CD4-positive, alpha-beta T cell (primary cell): ENCODE results near the gene STK32B. TPM values are rescaled to one million over a fixed set of nuclear protein-coding genes. Genes with fewer than 3 reads are reported as not detected.

Source experiments
- ATAC-seq: fragments of 200-7000 bp; cut with Tn5 transposase; one replicate; pipeline ENCODE4 v1.10.0; 2022; ENCODE audit warnings: mild to moderate bottlenecking; ENCODE audit not compliant: poor library complexity
- CTCF ChIA-PET: fragments of 350-600 bp; sonication (Branson Sonifier 250); formaldehyde crosslinking; loops from one replicate; lab custom pipeline; 2021; ENCODE audit warnings: antibody characterized with exemption, inconsistent platforms; lab: Charles Lee
- POLR2A ChIA-PET: fragments of 350-600 bp; sonication (Branson Sonifier 250); formaldehyde crosslinking; loops from one replicate; lab custom pipeline; 2021; ENCODE audit warnings: antibody characterized with exemption, inconsistent platforms; lab: Charles Lee
- DNase-seq, 14 experiments: peaks; one replicate each; pipeline ENCODE4 v3.0.0-alpha.2; 2013 to 2020; ENCODE audit warnings: mixed read lengths in 2 of 14
- H3K27ac ChIP-seq, 2 donors: one replicate each; pipeline versions ENCODE4 v1.5.1 to v1.7.0; 2013; ENCODE audit warnings: low read length in 2 of 2, low read depth in 1 of 2, mild to moderate bottlenecking in 1 of 2
- H3K27me3 ChIP-seq, 2 experiments: 1 replicate in 1 of 2; 2 replicates in 1 of 2; pipeline versions ENCODE4 v1.6.1 to v1.7.0; 2013; ENCODE audit warnings: low read length in 2 of 2, control low read depth in 1 of 2, mild to moderate bottlenecking in 1 of 2, moderate library complexity in 1 of 2; ENCODE audit not compliant: insufficient read depth in 2 of 2, control insufficient read depth in 1 of 2
- H3K36me3 ChIP-seq: one replicate; pipeline ENCODE4 v1.6.1; 2013; ENCODE audit warnings: low read length, control low read depth; ENCODE audit not compliant: insufficient read depth
- H3K4me1 ChIP-seq: one replicate; pipeline ENCODE4 v1.6.1; 2013; ENCODE audit warnings: low read length, control low read depth; ENCODE audit not compliant: insufficient read depth
- H3K4me3 ChIP-seq: one replicate; pipeline ENCODE4 v1.5.1; 2013; ENCODE audit warnings: mild to moderate bottlenecking, low read length, moderate library complexity
- H3K9me3 ChIP-seq, 2 experiments: 1 replicate in 1 of 2; 2 replicates in 1 of 2; pipeline versions ENCODE4 v1.6.1 to v1.7.0; 2013; ENCODE audit warnings: low read length in 2 of 2, mild to moderate bottlenecking in 2 of 2, control low read depth in 1 of 2, moderate library complexity in 1 of 2; ENCODE audit not compliant: control insufficient read depth in 1 of 2, insufficient read depth in 1 of 2
- H3K27ac Mint-ChIP-seq: one replicate; pipeline ENCODE4 v1.8.0; 2020; ENCODE audit warnings: mixed read lengths
- H3K27me3 Mint-ChIP-seq: one replicate; pipeline ENCODE4 v1.8.0; 2021; ENCODE audit warnings: mixed read lengths
- H3K36me3 Mint-ChIP-seq: one replicate; pipeline ENCODE4 v1.8.0; 2021; ENCODE audit warnings: low read depth, mixed read lengths
- H3K4me1 Mint-ChIP-seq: one replicate; pipeline ENCODE4 v1.8.0; 2021; ENCODE audit warnings: low read depth, mixed read lengths
- H3K4me3 Mint-ChIP-seq: one replicate; pipeline ENCODE4 v1.8.0; 2020; ENCODE audit warnings: mild to moderate bottlenecking, mixed read lengths
- H3K9me3 Mint-ChIP-seq: one replicate; pipeline ENCODE4 v1.8.0; 2020; ENCODE audit warnings: mixed read lengths
- CTCF ChIP-seq: fragments of 200-600 bp; IDR thresholded peaks from one replicate; pipeline ENCODE4 v1.8.0; 2022; ENCODE audit warnings: antibody characterized with exemption, mild to moderate bottlenecking
- intact Hi-C, 2 experiments: fragments of 100-400 bp; cut with DNase I in 1 of 2; cut with micrococcal nuclease in 1 of 2; formaldehyde crosslinking; loops; one replicate each; pipeline versions ENCODE4 v1.15.1 to v1.9.0; 2023 to 2025; cut with DNase I, micrococcal nuclease
- total RNA-seq, 174 experiments: library from RNA in 2 of 174; stranded (reverse) in 2 of 174; gene quantifications; one replicate each; pipeline ENCODE4 v1.2.3 and lab custom pipeline; 2021 to 2026

The STK32B gene
- total RNA-seq, 2 experiments from 2014 or later: not detected

GRCh38 chr4:5337731-5338130 is 286.5 kb downstream of the STK32B start:
- no peak for DNase-seq
- no peak for ATAC-seq
- Mint-ChIP-seq H3K36me3 (no peaks in the 10 kb centered on the region), H3K27ac (no peak overlapping the region), H3K9me3 (peaks cover 4% of the 10 kb centered on the region), H3K4me3 (no peak overlapping the region), H3K4me1 (no peaks in the 10 kb centered on the region), H3K27me3 (no peaks in the 10 kb centered on the region)
- intact Hi-C loops: no loop called here
- Histone ChIP-seq H3K4me1 (no peaks in the 10 kb centered on the region), H3K27ac (no peak overlapping the region), H3K4me3 (no peak overlapping the region), H3K27me3 (no peaks in the 10 kb centered on the region), H3K36me3 (no peaks in the 10 kb centered on the region), H3K9me3 (peaks cover 0 to 4% of the 10 kb centered on the region in 2 experiments)
- ChIA-PET POLR2A (no interaction called here), CTCF (no interaction called here)
- no peak for TF ChIP-seq CTCF

GRCh38 chr4:5338531-5338930 is 287.3 kb downstream of the STK32B start:
- CTCF ChIA-PET: no interaction called here
- Histone ChIP-seq H3K36me3 (no peaks in the 10 kb centered on the region), H3K9me3 (peaks cover 0 to 4% of the 10 kb centered on the region in 2 experiments), H3K27me3 (no peaks in the 10 kb centered on the region), H3K4me1 (no peaks in the 10 kb centered on the region), H3K27ac (no peak overlapping the region), H3K4me3 (no peak overlapping the region)
- POLR2A ChIA-PET: no interaction called here
- intact Hi-C loops: no loop called here
- peaks cover 4% of the 10 kb centered on the region for H3K9me3 Mint-ChIP-seq
- no peaks in the 10 kb centered on the region for H3K36me3 Mint-ChIP-seq
- ATAC-seq (no peak), DNase-seq (no peak)
- H3K4me3 Mint-ChIP-seq: no peak overlapping the region
- TF ChIP-seq CTCF: no peak
- no peak overlapping the region for H3K27ac Mint-ChIP-seq
- H3K4me1 Mint-ChIP-seq: no peaks in the 10 kb centered on the region
- H3K27me3 Mint-ChIP-seq: no peaks in the 10 kb centered on the region

- Mint-ChIP-seq H3K27me3 (no peaks in the 10 kb centered on the region), H3K4me3 (no peak overlapping the region), H3K4me1 (no peaks in the 10 kb centered on the region), H3K9me3 (peaks cover 6% of the 10 kb centered on the region), H3K36me3 (no peaks in the 10 kb centered on the region), H3K27ac (no peak overlapping the region)
- ChIA-PET POLR2A (no interaction called here), CTCF (no interaction called here)
- intact Hi-C loops: no loop called here
- Histone ChIP-seq H3K9me3 (peaks cover 0 to 4% of the 10 kb centered on the region in 2 experiments), H3K36me3 (no peaks in the 10 kb centered on the region), H3K4me1 (no peaks in the 10 kb centered on the region), H3K27ac (no peak overlapping the region), H3K4me3 (no peak overlapping the region), H3K27me3 (no peaks in the 10 kb centered on the region)
- ATAC-seq (no peak), DNase-seq (no peak)
- no peak for TF ChIP-seq CTCF
These were observed 289.7 kb downstream of the STK32B start for GRCh38 chr4:5340991-5341451.
